Tongue (tissue), 2 donors: ENCODE data around the gene KCNQ1. TPM values are rescaled to one million over a fixed set of nuclear protein-coding genes. Genes with fewer than 3 reads are reported as not detected.

Source experiments
- DNase-seq: peaks from one replicate; pipeline ENCODE4 v3.0.0-alpha.2; 2015
- total RNA-seq: library from RNA; depleted of rRNA; stranded (reverse); fragments of >200 nt; gene quantifications from one replicate; pipeline ENCODE4 v1.2.3, GENCODE V29; 2014

Gene KCNQ1
- total RNA-seq, 1 donor from 2014 or later, result 2.6 TPM

- peak; percentile 92 for DNase-seq
Measured at GRCh38 chr11:2779981-2780849, 335.4 kb downstream of the KCNQ1 start.

GRCh38 chr11:2780850-2781407 lies 336.1 kb downstream of the KCNQ1 start:
- DNase-seq, result no peak

- no peak for DNase-seq
Measured at GRCh38 chr11:2781408-2782274, 336.8 kb downstream of the KCNQ1 start.

GRCh38 chr11:2782769-2783168 lies 338.0 kb downstream of the KCNQ1 start:
- DNase-seq, result no peak

- DNase-seq, result no peak
Measured at GRCh38 chr11:2783536-2784082, 338.8 kb downstream of the KCNQ1 start.

- no peak for DNase-seq
Measured at GRCh38 chr11:2787816-2788167, 343.0 kb downstream of the KCNQ1 start.

GRCh38 chr11:2788168-2789071 lies 343.6 kb downstream of the KCNQ1 start:
- DNase-seq, result peak; percentile 74

GRCh38 chr11:2789331-2789730 lies 344.5 kb downstream of the KCNQ1 start:
- DNase-seq, result peak; percentile 31

GRCh38 chr11:2789791-2790567 lies 345.2 kb downstream of the KCNQ1 start:
- no peak for DNase-seq

GRCh38 chr11:2790568-2790921 lies 345.7 kb downstream of the KCNQ1 start:
- no peak for DNase-seq

GRCh38 chr11:2791139-2791520 lies 346.3 kb downstream of the KCNQ1 start:
- no peak for DNase-seq

GRCh38 chr11:2791521-2792380 lies 346.9 kb downstream of the KCNQ1 start:
- DNase-seq, result peak; percentile 60

GRCh38 chr11:2792381-2793250 lies 347.8 kb downstream of the KCNQ1 start:
- DNase-seq, result no peak

- DNase-seq, result no peak
Measured at GRCh38 chr11:2793701-2794045, 348.9 kb downstream of the KCNQ1 start.

- no peak for DNase-seq
Measured at GRCh38 chr11:2794046-2794967, 349.5 kb downstream of the KCNQ1 start.

- DNase-seq, result no peak
Measured at GRCh38 chr11:2794968-2795322, 350.1 kb downstream of the KCNQ1 start.

GRCh38 chr11:2795491-2795991 lies 350.7 kb downstream of the KCNQ1 start:
- DNase-seq, result no peak

GRCh38 chr11:2796091-2796490 lies 351.3 kb downstream of the KCNQ1 start:
- no peak for DNase-seq
